Activated B cell treated with CpG ODN at 0.5 μM for 24 hours (primary cell): ENCODE results near the gene CALCOCO1. TPM values are rescaled to one million over a fixed set of nuclear protein-coding genes. Genes with fewer than 3 reads are reported as not detected.

Source experiments
- ATAC-seq: fragments of 200-7000 bp; cut with Tn5 transposase; one replicate; pipeline ENCODE4 v1.10.0; 2021; ENCODE audit warnings: low read depth, mild to moderate bottlenecking, moderate library complexity
- CTCF ChIA-PET: fragments of 350-600 bp; sonication (Branson Sonifier 250); formaldehyde crosslinking; loops from one replicate; lab custom pipeline; 2021; ENCODE audit warnings: antibody characterized with exemption; lab: Charles Lee
- POLR2A ChIA-PET: fragments of 350-600 bp; sonication (Branson Sonifier 250); formaldehyde crosslinking; loops from one replicate; lab custom pipeline; 2021; ENCODE audit warnings: antibody characterized with exemption; lab: Charles Lee
- DNase-seq: peaks from one replicate; pipeline ENCODE4 v3.0.0; 2022
- H3K27ac Mint-ChIP-seq: one replicate; pipeline ENCODE4 v1.8.0; 2020; ENCODE audit warnings: mixed read lengths
- H3K27me3 Mint-ChIP-seq: one replicate; pipeline ENCODE4 v1.8.0; 2021; ENCODE audit warnings: mixed read lengths
- H3K36me3 Mint-ChIP-seq: one replicate; pipeline ENCODE4 v1.8.0; 2021; ENCODE audit warnings: low read depth, mixed read lengths
- H3K4me1 Mint-ChIP-seq: one replicate; pipeline ENCODE4 v1.8.0; 2021; ENCODE audit warnings: mixed read lengths
- H3K4me3 Mint-ChIP-seq: one replicate; pipeline ENCODE4 v1.8.0; 2020; ENCODE audit warnings: mild to moderate bottlenecking, mixed read lengths
- H3K9me3 Mint-ChIP-seq: one replicate; pipeline ENCODE4 v1.8.0; 2020; ENCODE audit warnings: mixed read lengths
- intact Hi-C: fragments of 100-400 bp; cut with micrococcal nuclease; formaldehyde crosslinking; loops from one replicate; pipeline ENCODE4 v1.15.1; 2024
- total RNA-seq: library from RNA; stranded (reverse); gene quantifications from 2 replicates; pipeline ENCODE4 v1.2.3, GENCODE V29; 2022
- TF ChIP-seq, protein P1 (sequence below): fragments of 200-600 bp; IDR thresholded peaks from one replicate; pipeline ENCODE4 v1.8.0; 2022; ENCODE audit warnings: antibody characterized with exemption, mild to moderate bottlenecking

Gene CALCOCO1
- total RNA-seq, 1 donor from 2014 or later = 59.5 TPM

DNA sequence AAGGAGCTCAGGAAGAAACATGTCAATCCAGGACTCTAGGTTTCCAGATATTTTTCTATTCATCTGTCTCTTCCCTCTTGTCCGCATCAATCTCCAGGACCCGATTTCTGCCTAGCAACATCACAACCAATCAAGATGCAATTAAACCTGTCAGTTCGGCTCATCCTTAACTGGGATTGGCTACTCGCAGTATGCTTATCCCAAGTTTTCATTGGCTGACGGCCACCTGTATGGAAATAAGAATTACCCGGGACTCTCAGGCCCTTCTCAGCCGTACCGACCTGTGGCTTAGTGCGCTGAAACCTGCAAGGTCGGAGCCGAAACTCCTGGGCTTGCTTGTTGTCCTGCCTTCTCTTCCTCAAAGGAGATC is 31.0 kb downstream of the CALCOCO1 start:
- Mint-ChIP-seq H3K27ac (no peak overlapping the region), H3K9me3 (peaks cover 2% of the 10 kb centered on the region), H3K4me3 (peak overlapping the region; percentile 66), H3K27me3 (peaks cover 69% of the 10 kb centered on the region), H3K36me3 (no peaks in the 10 kb centered on the region), H3K4me1 (peaks cover 29% of the 10 kb centered on the region)
- TF ChIP-seq, protein P1, sequence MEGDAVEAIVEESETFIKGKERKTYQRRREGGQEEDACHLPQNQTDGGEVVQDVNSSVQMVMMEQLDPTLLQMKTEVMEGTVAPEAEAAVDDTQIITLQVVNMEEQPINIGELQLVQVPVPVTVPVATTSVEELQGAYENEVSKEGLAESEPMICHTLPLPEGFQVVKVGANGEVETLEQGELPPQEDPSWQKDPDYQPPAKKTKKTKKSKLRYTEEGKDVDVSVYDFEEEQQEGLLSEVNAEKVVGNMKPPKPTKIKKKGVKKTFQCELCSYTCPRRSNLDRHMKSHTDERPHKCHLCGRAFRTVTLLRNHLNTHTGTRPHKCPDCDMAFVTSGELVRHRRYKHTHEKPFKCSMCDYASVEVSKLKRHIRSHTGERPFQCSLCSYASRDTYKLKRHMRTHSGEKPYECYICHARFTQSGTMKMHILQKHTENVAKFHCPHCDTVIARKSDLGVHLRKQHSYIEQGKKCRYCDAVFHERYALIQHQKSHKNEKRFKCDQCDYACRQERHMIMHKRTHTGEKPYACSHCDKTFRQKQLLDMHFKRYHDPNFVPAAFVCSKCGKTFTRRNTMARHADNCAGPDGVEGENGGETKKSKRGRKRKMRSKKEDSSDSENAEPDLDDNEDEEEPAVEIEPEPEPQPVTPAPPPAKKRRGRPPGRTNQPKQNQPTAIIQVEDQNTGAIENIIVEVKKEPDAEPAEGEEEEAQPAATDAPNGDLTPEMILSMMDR = no peak
- intact Hi-C loops = loop anchor here (10.0 kb wide), 1 partner anchor 269 kb away; no protein-coding TSS in a partner anchor
- DNase-seq = no peak
- CTCF ChIA-PET = interaction anchor here (1.2 to 1.4 kb wide), 2 partner anchors 47 to 61 kb away, joined by 4 read pairs; no protein-coding TSS in a partner anchor
- peak; percentile 38 for ATAC-seq
- POLR2A ChIA-PET = no interaction called here

DNA sequence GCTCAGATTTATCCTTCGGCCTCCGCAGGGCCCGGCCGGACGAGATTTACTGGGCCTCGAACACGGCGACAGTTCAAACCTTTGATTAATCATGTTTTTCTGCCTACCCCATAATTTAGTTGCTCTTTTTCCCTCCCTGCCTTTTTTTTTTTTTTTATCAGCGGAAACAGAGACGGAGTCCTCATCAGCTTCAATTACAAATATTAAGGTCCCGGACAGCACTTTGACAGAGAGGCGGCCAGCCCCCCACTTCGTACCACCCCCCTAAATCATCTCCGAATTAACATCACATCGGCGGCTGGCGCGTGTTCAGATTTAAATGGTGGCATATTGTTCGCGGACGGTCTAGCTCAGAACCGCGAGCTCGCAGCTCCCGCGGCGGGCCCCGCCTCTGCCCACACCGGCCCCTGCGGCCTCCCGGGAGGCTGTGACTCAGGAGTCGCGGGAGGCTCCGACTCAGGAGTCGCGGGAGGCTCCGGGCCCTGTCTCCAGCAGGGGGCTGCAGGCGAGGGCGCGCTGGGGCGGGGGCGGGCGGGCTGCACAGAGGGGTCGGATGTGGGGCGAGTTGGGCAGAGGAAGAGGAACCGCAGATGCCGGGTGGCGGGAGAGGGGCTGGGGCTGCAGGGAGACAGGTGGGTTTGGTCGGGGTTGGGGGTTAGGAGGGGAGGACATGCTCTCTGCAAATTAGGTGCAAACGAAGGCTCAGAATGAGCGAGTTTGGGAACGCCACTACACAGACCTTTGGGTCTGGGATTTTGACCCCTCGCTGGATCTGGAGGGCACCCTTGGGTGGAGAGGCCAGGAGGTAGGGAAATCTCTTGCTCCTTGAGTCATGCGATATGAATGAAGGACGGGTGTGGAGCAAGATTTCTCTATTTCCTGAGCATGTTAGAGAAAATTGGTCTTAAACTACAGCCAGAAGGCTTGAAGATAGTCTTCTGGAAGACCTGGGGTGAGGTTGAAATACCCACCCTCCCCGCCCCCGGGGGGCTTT is 31.8 kb downstream of the CALCOCO1 start:
- POLR2A ChIA-PET = interaction anchor here (0.5 to 1.1 kb wide), 3 partner anchors 20 to 518 kb away, joined by 3 to 9 read pairs (median 4); partner anchors contain the start of gene ATP5MC2
- peaks cover 2% of the 10 kb centered on the region for H3K9me3 Mint-ChIP-seq
- H3K4me3 Mint-ChIP-seq = peak overlapping the region; percentile 78
- H3K36me3 Mint-ChIP-seq = no peaks in the 10 kb centered on the region
- DNase-seq (peak; percentile 34), ATAC-seq (peak; percentile 69)
- intact Hi-C loops = loop anchor here (2.0 to 10.0 kb wide), 2 partner anchors 19 to 269 kb away; partner anchors contain the start of gene ATP5MC2
- H3K27ac Mint-ChIP-seq = no peak overlapping the region
- CTCF ChIA-PET = interaction anchor here (1.2 to 2.1 kb wide), 4 partner anchors 48 to 62 kb away, joined by 4 to 9 read pairs (median 4); no protein-coding TSS in a partner anchor
- H3K4me1 Mint-ChIP-seq = peaks cover 29% of the 10 kb centered on the region
- H3K27me3 Mint-ChIP-seq = peaks cover 67% of the 10 kb centered on the region
- TF ChIP-seq, protein P1 = no peak

DNA sequence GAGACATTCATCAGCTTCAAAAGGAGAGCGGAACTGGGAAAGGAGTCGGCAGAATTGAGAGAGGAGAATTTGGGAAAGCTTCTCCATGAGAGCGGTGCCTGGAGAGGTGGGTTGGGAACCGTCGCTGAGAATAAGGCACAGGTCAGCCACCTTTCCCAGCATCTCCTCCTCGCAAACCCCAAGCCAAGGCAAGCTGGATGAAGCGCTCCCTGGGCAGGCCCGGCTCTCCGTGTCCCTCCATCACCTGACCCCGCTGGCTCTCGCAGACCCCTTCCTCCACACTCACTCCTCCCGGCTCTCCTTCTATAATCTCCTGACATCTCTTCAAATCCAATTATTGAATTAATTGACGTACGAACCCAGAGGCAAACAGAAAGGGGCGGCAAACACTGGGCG is 32.5 kb downstream of the CALCOCO1 start:
- H3K27me3 Mint-ChIP-seq = peaks cover 60% of the 10 kb centered on the region
- H3K4me3 Mint-ChIP-seq = peak overlapping the region; percentile 78
- H3K4me1 Mint-ChIP-seq = peaks cover 29% of the 10 kb centered on the region
- no peaks in the 10 kb centered on the region for H3K36me3 Mint-ChIP-seq
- TF ChIP-seq, protein P1 = no peak
- no peak overlapping the region for H3K27ac Mint-ChIP-seq
- ChIA-PET POLR2A (interaction anchor here (0.5 to 1.1 kb wide), 2 partner anchors 19 to 340 kb away, joined by 4 to 9 read pairs; partner anchors contain the start of gene ATP5MC2), CTCF (interaction anchor here (1.8 to 2.1 kb wide), 3 partner anchors 8 to 52 kb away, joined by 4 to 9 read pairs (median 6); no protein-coding TSS in a partner anchor)
- DNase-seq = no peak
- ATAC-seq = no peak
- H3K9me3 Mint-ChIP-seq = peaks cover 2% of the 10 kb centered on the region
- intact Hi-C loops = loop anchor here (2.0 to 10.0 kb wide), 2 partner anchors 18 to 270 kb away; partner anchors contain the start of gene ATP5MC2

DNA sequence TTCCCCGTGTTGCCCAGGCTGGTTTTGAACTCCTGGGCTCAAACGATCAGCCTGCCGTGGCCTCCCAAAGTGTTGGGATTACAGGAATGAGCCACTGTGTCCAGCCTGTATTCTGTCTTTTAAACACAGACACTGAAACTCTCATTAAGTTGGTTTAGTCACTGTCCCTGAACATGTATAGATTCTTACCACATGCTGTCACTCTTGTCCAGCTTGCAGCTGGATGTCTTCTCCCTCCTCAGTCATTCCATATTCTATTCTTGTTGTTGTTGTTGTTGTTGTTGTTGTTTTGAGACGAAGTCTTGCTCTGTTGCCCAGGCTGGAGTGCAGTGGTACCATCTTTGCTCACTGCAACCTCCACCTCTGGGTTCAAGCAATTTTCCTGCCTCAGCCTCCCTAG is 39.1 kb downstream of the CALCOCO1 start:
- no peak for ATAC-seq

More for the DNA sequence above, 39.1 kb downstream of the CALCOCO1 start:
- Mint-ChIP-seq H3K36me3 (no peaks in the 10 kb centered on the region), H3K4me3 (no peak overlapping the region), H3K9me3 (peaks cover 2% of the 10 kb centered on the region), H3K27ac (no peak overlapping the region), H3K27me3 (peaks cover 13% of the 10 kb centered on the region), H3K4me1 (no peaks in the 10 kb centered on the region)
- TF ChIP-seq, protein P1 = no peak
- ChIA-PET CTCF (no interaction called here), POLR2A (no interaction called here)
- DNase-seq = no peak
- intact Hi-C loops = no loop called here
